GM12874 (cell line): ENCODE data around the gene FAT3.

Experiments
- TF ChIP-seq, protein P1 (sequence below): IDR thresholded peaks from 2 replicates; pipeline ENCODE4 v1.5.1; 2011; ENCODE audit warnings: low read depth, mild to moderate bottlenecking, control low read depth, low read length, moderate library complexity; ENCODE audit not compliant: insufficient read depth

Gene FAT3

DNA sequence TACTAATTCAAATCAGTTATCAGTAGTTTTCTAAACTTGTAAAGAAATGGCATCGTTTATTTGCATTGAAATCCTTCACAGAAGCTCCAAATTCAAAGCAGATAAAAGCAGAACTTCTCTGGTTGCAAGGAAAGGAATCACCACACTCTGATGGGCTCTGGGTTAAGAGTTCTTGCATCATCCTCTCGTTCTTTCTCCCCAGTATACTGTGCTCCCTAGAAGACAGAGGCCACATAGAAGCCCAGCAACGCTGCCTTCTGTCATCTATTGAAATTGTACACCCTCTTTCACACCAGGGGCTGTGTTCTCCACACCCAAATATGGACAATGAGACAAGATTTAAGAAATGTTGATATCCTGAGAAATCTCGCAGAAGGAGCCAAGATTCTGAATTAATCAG, 29.3 kb downstream of the FAT3 start:
- TF ChIP-seq, protein P1, sequence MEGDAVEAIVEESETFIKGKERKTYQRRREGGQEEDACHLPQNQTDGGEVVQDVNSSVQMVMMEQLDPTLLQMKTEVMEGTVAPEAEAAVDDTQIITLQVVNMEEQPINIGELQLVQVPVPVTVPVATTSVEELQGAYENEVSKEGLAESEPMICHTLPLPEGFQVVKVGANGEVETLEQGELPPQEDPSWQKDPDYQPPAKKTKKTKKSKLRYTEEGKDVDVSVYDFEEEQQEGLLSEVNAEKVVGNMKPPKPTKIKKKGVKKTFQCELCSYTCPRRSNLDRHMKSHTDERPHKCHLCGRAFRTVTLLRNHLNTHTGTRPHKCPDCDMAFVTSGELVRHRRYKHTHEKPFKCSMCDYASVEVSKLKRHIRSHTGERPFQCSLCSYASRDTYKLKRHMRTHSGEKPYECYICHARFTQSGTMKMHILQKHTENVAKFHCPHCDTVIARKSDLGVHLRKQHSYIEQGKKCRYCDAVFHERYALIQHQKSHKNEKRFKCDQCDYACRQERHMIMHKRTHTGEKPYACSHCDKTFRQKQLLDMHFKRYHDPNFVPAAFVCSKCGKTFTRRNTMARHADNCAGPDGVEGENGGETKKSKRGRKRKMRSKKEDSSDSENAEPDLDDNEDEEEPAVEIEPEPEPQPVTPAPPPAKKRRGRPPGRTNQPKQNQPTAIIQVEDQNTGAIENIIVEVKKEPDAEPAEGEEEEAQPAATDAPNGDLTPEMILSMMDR, result no peak

DNA sequence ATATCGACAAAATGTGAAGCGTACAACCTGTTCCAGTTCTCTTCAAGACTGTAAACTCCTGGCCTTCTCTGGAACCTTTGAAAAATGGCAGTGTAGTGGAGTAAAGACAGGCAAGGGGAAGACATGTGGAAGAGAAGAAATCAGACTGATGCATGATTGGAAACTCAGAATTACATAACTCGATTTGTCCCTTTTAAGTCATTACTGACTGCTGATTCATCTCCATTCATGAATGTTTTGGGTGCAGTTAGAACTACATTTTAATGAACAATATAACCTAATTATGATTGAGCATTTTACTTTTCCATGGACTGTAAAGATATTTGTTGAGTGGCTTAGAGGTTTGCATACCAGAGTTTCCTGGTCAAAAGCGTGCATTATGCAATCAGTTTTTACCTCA, 32.9 kb downstream of the FAT3 start:
- TF ChIP-seq, protein P1, result no peak

DNA sequence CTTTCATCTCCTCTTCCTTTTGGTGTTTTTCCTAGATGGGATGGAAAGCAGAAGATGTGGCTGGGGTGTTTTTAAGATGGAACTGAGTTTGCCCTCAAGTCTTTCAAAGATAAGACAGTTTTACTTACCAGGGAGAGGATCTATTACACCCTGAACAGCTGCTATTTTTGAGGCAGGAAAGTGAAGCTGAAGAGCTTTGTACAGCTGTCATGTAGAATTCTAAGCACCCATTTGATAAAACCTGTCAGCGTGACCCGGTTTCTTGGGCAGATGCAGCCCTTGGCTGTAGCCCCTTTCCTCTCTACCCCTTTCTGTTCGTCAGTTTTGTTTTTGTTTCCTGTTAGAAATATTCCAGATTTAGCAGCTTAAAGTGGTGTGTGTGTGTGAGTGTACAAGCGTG, 35.2 kb downstream of the FAT3 start:
- TF ChIP-seq, protein P1, result no peak

- TF ChIP-seq, protein P1, result no peak
Observed at GRCh38 chr11:92264350-92264749, 39.7 kb downstream of the FAT3 start.

GRCh38 chr11:92266806-92267205, 42.2 kb downstream of the FAT3 start:
- TF ChIP-seq, protein P1, result no peak

DNA sequence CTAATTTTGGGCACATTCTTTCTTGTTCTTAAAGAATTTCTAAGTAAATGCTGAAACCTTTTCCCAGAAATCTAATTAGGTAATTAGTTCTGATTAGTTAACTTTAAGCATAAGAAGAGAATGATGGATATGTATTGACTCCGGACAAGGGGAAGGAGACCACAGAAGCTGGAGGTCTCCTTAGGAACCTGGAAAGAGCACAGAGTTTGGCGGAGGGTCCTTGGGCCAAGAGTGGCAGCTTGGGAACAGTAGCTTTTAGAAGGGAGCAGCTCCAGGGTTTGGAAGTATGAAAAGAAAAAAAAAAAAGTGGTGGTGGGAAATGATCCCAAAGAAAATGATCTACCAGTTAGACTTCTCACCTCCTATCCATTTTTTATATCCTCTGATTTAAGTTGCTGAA, 42.7 kb downstream of the FAT3 start:
- TF ChIP-seq, protein P1, result no peak

GRCh38 chr11:92267968-92268367, 43.4 kb downstream of the FAT3 start:
- TF ChIP-seq, protein P1, result no peak

GRCh38 chr11:92268546-92268945, 43.9 kb downstream of the FAT3 start:
- TF ChIP-seq, protein P1, result no peak
